ENCODE measurements around the gene WDR90.
"Not testable (repeated sequence)": the region's sequence is repeated elsewhere in the genome, so short reads cannot be mapped to it uniquely, and the experiment has no call there.

WDR90 gene

DNA sequence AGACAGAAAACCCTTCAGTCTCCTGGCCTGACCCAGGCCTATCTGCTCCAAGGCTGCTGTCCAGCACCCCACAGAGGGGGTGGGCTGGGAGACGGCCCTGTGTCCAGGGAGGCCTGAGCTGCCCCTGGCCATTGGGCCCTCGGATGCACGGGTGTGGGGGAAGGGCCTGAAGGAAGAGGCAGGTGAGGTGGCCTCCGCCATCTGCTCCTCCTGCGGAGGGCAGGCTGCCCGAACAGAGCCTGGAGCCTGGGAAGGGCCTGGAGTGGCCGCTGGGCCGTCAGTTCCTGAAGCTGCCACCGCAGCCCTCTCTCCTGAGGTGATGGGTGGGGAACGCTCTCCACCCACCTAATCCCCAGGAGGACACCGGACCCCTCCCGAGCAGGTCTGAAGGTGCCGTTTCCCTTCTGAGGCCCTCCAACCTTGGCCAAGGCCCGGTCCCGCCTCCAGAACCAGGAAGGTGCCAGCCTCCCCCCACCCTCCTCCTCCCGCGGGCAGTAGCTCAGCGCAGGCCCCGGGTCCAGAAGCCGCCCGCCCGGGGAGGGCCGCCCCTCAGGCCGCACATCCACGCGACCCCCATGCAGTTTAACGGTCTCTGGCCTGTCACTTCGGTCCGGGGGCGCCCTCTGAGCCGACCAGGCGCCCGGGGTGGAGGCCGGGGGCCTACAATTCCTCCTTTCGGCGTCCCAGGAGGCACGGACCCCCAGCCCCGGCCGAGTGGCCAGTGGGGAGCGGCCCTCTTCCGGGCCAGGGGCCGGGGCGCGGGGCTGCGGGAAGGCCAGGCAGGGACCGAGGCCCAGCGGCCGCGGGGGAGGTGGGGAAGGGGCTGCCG, 55.6 kb downstream of the WDR90 start:
- DNase-seq (ENCODE audit: low read depth in 2 of 2, low spot score in 1 of 2), result no peak

- DNase-seq (ENCODE audit: low read depth in 2 of 2, low spot score in 1 of 2), result no peak
Observed at GRCh38 chr16:705431-706188, 56.4 kb downstream of the WDR90 start, which contains the start of gene FBXL16. Gene FBXL16 (minus strand): TSS chr16:705801. CDS start chr16:697405, 8,396 bp downstream.

GRCh38 chr16:706189-707061, 57.3 kb downstream of the WDR90 start:
- no peak for DNase-seq (ENCODE audit: low read depth in 2 of 2, low spot score in 1 of 2)

- DNase-seq (ENCODE audit: low read depth in 2 of 2, low spot score in 1 of 2), result no peak
Observed at GRCh38 chr16:707062-707538, 57.9 kb downstream of the WDR90 start.

GRCh38 chr16:708019-708418, 58.9 kb downstream of the WDR90 start:
- no peak for DNase-seq (ENCODE audit: low read depth in 2 of 2, low spot score in 1 of 2)

DNA sequence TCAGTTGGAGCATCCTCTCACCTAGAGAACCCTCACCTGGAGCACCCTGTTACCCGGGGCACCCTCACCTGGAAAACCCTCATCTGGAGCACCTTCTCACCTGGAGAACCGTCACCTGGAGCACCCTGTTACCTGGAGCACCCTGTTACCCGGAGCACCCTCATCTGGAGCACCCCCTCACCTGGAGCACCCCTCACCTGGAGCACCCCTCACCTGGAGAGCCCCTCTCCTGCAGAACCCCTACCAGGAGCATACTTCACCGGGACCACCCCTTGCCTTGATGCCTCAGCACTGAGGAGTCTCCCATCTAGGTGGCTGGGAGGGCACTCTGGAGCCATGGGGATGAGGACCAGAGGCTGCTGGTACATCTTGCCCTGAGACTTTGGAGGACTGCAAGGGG, 59.8 kb downstream of the WDR90 start:
- DNase-seq (ENCODE audit: low read depth in 2 of 2, low spot score in 1 of 2), result no peak

DNA sequence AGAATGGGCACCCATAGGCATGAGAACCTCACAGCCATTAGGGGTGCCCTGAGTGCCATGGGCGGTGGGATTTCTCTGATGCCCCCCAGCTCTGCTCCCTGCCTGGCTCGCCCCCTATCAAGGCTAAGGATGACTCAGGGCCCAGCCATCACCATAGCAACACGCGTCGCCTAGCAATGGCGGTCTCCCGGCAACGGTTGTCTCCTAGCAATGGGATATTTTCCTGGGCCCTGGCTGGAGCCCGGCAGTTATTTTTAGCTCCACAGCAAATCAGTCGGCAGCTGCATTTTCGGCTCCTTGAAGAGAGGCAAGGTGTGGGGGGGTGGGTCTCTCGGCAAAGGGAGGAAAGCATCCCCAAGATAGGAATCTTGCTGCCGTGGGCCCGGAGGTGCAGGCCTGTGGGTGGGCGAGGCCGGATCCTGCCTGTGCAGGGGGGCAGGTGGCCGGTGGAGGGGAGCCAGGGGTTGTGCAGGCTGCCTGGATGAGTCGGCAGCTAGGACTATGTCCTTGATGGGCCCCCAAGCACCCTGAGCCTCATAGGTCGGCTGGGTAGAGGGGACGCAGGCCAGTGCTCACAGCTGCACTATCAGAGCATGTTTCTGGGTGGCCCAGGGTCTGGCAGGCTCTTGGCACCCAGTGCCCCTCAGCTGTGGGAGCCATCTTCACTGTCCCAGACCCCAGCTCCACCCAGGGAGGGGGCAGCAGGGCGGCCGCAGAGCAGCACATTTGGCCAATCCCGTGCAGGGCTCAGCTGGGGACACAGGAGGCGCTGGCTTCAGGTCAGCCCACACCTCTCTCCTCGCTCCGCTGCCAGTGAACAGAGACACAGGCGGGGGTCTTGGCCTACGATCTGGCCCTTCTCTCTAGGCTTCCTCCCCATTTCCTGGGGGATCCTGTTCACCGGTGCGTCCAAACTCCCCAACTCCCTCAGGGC, 60.7 kb downstream of the WDR90 start:
- no peak for DNase-seq (ENCODE audit: low read depth in 2 of 2, low spot score in 1 of 2)

DNA sequence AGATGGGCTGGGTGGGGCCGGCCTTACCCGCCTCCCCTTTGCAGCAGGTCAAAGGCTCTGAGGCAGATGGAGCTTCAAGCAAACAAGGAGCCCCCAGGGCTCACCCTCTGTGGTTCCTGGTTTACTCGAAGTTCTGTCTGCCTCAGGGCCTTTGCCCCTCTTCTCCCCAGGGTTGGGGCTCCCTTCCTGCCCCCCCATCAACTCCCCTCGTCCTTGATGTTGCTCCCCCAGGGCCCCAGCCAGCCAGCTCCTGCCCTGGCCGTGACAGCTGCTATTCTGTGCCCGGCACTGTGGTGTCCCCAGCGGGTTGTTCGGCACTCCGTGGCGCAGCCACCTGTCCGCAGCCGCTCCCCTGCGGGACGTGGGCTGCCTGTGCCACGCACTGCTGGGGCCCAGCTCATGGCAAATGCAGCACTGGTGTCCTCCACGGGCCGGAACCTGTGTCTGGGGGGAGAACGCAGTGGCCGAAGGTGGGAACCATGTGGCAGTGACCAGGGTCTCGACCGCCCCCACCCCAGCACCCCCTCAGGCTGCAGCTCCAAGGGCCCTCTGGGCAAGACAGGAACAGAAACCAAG, 61.4 kb downstream of the WDR90 start:
- no peak for DNase-seq (ENCODE audit: low read depth in 2 of 2, low spot score in 1 of 2)

DNA sequence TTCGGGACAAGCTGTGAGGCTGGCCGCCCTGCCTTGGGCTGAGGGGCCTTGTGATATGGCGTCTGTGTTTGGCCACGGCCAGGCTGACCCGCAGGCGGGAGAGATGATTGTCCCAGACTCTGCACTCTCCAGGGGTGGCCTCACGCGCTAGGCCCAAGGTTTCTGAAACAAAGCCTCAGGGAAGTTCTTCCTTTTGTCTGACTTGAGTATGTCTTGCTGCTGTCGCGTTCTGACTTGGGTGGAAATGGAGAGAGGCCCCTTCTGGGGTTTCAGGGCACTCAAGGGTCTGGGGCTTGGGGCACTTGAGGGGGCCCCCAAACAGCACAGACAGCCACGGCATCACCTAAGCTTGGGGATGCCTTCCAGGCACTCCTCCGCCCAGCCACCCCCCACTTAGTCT, 61.9 kb downstream of the WDR90 start:
- DNase-seq (ENCODE audit: low read depth in 2 of 2, low spot score in 1 of 2), result no peak

GRCh38 chr16:711548-712320, 62.6 kb downstream of the WDR90 start:
- DNase-seq (ENCODE audit: low read depth in 2 of 2, low spot score in 1 of 2), result peak; percentile 56 to 65

- DNase-seq (ENCODE audit: low read depth in 2 of 2, low spot score in 1 of 2), result not testable (repeated sequence)
Observed at GRCh38 chr16:712740-713250, 63.6 kb downstream of the WDR90 start.

GRCh38 chr16:714079-714478, 64.9 kb downstream of the WDR90 start:
- DNase-seq (ENCODE audit: low read depth in 2 of 2, low spot score in 1 of 2), result no peak

GRCh38 chr16:714558-715476, 65.7 kb downstream of the WDR90 start, which contains the start of gene METRN:
Gene METRN (plus strand): TSS chr16:715118. CDS start chr16:715290, 172 bp downstream.
- peak; percentile 67 to 78 for DNase-seq (ENCODE audit: low read depth in 2 of 2, low spot score in 1 of 2)

DNA sequence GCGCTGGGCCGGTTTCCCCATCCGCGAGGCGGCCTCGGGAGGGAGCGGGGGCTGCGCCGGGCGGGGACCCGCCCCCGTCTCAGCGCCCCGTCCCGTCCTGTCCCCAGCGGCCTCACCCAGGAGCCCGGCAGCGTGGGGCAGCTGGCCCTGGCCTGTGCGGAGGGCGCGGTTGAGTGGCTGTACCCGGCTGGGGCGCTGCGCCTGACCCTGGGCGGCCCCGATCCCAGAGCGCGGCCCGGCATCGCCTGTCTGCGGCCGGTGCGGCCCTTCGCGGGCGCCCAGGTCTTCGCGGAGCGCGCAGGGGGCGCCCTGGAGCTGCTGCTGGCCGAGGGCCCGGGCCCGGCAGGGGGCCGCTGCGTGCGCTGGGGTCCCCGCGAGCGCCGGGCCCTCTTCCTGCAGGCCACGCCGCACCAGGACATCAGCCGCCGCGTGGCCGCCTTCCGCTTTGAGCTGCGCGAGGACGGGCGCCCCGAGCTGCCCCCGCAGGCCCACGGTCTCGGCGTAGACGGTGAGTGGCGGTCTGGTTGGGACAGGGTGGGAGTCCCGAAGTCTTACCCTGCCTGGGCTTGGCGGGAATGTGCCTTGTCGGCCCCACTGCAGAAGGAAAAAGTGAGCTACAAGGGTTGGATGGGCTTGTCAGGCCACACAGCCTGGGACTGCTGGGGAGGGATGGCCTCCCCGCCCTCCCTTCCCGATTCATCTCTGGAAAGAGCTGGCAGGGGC, 66.5 kb downstream of the WDR90 start:
- no peak for DNase-seq (ENCODE audit: low read depth in 2 of 2, low spot score in 1 of 2)

GRCh38 chr16:716200-716568, 67.0 kb downstream of the WDR90 start:
- DNase-seq (ENCODE audit: low read depth in 2 of 2, low spot score in 1 of 2), result no peak

DNA sequence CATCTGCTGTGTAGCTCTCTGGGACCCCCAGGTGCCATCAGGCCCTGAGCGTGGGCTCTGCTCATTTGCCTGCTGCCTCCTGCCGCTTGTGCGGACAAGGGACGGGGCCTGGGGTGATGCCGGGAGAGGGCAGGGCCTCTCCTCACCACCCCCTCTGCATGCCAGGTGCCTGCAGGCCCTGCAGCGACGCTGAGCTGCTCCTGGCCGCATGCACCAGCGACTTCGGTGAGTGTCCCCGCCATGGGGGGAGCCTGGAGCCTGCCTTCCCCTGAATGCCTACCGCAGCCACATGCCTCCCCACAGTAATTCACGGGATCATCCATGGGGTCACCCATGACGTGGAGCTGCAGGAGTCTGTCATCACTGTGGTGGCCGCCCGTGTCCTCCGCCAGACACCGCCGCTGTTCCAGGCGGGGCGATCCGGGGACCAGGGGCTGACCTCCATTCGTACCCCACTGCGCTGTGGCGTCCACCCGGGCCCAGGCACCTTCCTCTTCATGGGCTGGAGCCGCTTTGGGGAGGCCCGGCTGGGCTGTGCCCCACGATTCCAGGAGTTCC, 67.7 kb downstream of the WDR90 start:
- no peak for DNase-seq (ENCODE audit: low read depth in 2 of 2, low spot score in 1 of 2)
